HL-60 (cell line): ENCODE data around the gene ZBTB7B.

Source experiments
- DNase-seq, 2 experiments: peaks; one replicate each; pipeline ENCODE4 v3.0.0-alpha.2; 2010 to 2020; ENCODE audit warnings: low read depth in 1 of 2, low spot score in 1 of 2
- H3K27ac ChIP-seq: fragments of 250-450 bp; sonication (Bioruptor Pico); replicated peaks from 2 replicates; pipeline ENCODE4 v1.5.1; 2020; ENCODE audit warnings: mild to moderate bottlenecking, moderate library complexity
- H3K27me3 ChIP-seq: fragments of 250-450 bp; sonication (Bioruptor Pico); 2 replicates; pipeline ENCODE4 v1.5.1; 2021; ENCODE audit warnings: mild to moderate bottlenecking, moderate library complexity; ENCODE audit not compliant: insufficient read depth, poor library complexity, severe bottlenecking
- H3K4me3 ChIP-seq: replicated peaks from 2 replicates; pipeline ENCODE4 v1.5.1; 2011; ENCODE audit warnings: mild to moderate bottlenecking, control low read depth, low read length; ENCODE audit not compliant: insufficient read depth
- GABPA ChIP-seq: IDR thresholded peaks from 2 replicates; pipeline ENCODE4 v1.6.1; 2012; ENCODE audit warnings: low read depth
- POLR2AphosphoS5 ChIP-seq: IDR thresholded peaks from 2 replicates; pipeline ENCODE4 v1.6.1; 2012; ENCODE audit warnings: low read depth
- SPI1 ChIP-seq: IDR thresholded peaks from 2 replicates; pipeline ENCODE4 v1.6.1; 2012; ENCODE audit warnings: low read depth, mild to moderate bottlenecking, borderline replicate concordance
- TF ChIP-seq, protein P1 (sequence below): IDR thresholded peaks from 2 replicates; pipeline ENCODE4 v1.6.1; 2012; ENCODE audit warnings: low read depth; ENCODE audit not compliant: insufficient replicate concordance
- TF ChIP-seq, protein P2 (sequence below): IDR thresholded peaks from one replicate; pipeline ENCODE4 v1.5.1; 2011; ENCODE audit warnings: low read length, control low read depth, inconsistent platforms; ENCODE audit not compliant: insufficient read depth

Gene ZBTB7B

DNA sequence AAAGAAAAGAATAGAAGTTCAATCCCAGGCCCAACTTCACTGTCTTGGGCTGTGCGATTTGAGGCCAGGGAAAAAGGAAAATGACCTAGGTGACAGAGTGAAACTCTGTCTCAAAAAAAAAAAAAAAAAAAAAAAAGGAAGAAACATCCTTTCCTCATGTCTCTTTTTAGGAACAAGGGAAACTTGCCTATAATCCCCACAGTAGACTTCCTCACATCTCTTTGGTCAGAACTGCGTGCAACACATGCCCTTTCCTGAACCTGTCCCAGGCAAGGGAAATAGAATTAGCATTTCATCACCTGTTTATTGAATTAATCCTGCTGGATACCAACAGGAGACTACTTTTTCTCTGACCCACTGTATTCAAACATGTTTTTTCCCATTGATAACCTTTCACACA is 33.3 kb downstream of the ZBTB7B start:
- no peak overlapping the region for H3K4me3 ChIP-seq
- H3K27ac ChIP-seq: no peak overlapping the region
- H3K27me3 ChIP-seq: no peaks in the 10 kb centered on the region
- DNase-seq: no peak
- TF ChIP-seq, protein P1, sequence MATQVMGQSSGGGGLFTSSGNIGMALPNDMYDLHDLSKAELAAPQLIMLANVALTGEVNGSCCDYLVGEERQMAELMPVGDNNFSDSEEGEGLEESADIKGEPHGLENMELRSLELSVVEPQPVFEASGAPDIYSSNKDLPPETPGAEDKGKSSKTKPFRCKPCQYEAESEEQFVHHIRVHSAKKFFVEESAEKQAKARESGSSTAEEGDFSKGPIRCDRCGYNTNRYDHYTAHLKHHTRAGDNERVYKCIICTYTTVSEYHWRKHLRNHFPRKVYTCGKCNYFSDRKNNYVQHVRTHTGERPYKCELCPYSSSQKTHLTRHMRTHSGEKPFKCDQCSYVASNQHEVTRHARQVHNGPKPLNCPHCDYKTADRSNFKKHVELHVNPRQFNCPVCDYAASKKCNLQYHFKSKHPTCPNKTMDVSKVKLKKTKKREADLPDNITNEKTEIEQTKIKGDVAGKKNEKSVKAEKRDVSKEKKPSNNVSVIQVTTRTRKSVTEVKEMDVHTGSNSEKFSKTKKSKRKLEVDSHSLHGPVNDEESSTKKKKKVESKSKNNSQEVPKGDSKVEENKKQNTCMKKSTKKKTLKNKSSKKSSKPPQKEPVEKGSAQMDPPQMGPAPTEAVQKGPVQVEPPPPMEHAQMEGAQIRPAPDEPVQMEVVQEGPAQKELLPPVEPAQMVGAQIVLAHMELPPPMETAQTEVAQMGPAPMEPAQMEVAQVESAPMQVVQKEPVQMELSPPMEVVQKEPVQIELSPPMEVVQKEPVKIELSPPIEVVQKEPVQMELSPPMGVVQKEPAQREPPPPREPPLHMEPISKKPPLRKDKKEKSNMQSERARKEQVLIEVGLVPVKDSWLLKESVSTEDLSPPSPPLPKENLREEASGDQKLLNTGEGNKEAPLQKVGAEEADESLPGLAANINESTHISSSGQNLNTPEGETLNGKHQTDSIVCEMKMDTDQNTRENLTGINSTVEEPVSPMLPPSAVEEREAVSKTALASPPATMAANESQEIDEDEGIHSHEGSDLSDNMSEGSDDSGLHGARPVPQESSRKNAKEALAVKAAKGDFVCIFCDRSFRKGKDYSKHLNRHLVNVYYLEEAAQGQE: no peak
- peak; percentile 13; the same call in 1 of the 2 replicates for TF ChIP-seq SPI1

DNA sequence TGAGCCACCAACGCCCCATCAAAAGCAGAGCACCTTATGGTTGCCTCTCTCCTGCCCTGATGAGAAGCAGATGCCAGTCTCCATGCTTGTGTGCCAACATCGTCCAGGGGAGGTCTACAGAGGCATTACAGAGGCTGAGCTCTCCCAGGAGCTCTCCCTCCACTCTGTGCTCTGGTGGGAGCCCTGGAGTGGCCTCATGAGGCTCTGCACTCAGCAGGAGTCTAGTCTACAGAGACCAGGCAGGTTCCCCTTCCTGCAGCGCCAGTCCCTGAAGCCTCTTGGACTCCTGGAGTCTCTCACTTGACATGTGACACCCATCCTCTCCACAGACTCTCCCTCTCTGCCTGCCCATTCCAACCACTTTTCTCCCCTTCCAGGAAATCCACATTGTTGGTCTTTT is 34.4 kb downstream of the ZBTB7B start:
- no peak for DNase-seq
- no peak overlapping the region for H3K4me3 ChIP-seq
- TF ChIP-seq, protein P1: no peak
- no peak for TF ChIP-seq GABPA
- TF ChIP-seq SPI1: no peak
- TF ChIP-seq, protein P2, sequence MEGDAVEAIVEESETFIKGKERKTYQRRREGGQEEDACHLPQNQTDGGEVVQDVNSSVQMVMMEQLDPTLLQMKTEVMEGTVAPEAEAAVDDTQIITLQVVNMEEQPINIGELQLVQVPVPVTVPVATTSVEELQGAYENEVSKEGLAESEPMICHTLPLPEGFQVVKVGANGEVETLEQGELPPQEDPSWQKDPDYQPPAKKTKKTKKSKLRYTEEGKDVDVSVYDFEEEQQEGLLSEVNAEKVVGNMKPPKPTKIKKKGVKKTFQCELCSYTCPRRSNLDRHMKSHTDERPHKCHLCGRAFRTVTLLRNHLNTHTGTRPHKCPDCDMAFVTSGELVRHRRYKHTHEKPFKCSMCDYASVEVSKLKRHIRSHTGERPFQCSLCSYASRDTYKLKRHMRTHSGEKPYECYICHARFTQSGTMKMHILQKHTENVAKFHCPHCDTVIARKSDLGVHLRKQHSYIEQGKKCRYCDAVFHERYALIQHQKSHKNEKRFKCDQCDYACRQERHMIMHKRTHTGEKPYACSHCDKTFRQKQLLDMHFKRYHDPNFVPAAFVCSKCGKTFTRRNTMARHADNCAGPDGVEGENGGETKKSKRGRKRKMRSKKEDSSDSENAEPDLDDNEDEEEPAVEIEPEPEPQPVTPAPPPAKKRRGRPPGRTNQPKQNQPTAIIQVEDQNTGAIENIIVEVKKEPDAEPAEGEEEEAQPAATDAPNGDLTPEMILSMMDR: no peak
- no peak for TF ChIP-seq POLR2AphosphoS5
- no peak overlapping the region for H3K27ac ChIP-seq
- no peaks in the 10 kb centered on the region for H3K27me3 ChIP-seq

DNA sequence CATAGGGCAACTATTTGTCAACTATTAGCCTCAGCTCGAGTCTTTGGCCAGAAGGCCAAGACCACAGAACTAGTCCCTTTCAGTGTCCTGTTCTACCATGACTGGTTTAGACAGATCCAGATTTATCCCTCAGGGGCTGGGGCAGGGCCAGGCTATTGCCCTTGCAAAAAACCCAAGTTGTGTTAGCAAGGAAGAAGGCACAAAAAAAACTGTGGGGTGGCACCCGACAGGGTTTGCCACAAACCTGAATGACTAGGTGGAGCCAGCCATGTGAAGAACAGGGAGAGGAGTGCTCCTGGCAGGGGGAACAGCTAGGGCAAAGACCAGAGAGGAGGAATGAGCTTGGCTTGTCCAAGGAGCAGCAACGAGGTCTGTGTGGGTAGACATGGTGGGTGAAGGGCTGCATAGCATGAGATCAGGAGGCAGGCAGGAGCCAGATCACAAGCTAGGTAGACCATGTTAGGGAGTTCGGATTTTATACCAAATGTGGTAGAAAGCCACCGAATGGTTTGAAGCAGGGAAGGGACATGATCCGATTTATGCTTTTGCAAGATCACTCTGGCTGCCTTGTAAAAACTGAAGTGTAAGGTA is 35.3 kb downstream of the ZBTB7B start:
- Histone ChIP-seq H3K4me3 (no peak overlapping the region), H3K27me3 (no peaks in the 10 kb centered on the region), H3K27ac (no peak overlapping the region)
- no peak for TF ChIP-seq SPI1
- TF ChIP-seq, protein P2: no peak
- no peak for TF ChIP-seq POLR2AphosphoS5
- TF ChIP-seq, protein P1: no peak
- TF ChIP-seq GABPA: no peak
- no peak for DNase-seq
